Measurements from ENCODE around the gene CXCR1. TPM values are rescaled to one million over a fixed set of nuclear protein-coding genes. Genes with fewer than 3 reads are reported as not detected.
"Not testable (repeated sequence)": the region's sequence is repeated elsewhere in the genome, so short reads cannot be mapped to it uniquely, and the experiment has no call there.

Gene CXCR1
- total RNA-seq, 1 donor from 2014 or later = 0.44 TPM

- H3K9me3 ChIP-seq (replicated peaks) = peaks cover 28% of the 10 kb centered on the region
- intact Hi-C loops (cut with micrococcal nuclease) = no loop called here
- no peak overlapping the region for H3K4me3 ChIP-seq
- no peak overlapping the region for H3K27ac ChIP-seq (replicated peaks)
- DNase-seq = no peak
- no peaks in the 10 kb centered on the region for H3K36me3 ChIP-seq
- peaks cover 9% of the 10 kb centered on the region for H3K4me1 ChIP-seq
- TF ChIP-seq, protein P1, sequence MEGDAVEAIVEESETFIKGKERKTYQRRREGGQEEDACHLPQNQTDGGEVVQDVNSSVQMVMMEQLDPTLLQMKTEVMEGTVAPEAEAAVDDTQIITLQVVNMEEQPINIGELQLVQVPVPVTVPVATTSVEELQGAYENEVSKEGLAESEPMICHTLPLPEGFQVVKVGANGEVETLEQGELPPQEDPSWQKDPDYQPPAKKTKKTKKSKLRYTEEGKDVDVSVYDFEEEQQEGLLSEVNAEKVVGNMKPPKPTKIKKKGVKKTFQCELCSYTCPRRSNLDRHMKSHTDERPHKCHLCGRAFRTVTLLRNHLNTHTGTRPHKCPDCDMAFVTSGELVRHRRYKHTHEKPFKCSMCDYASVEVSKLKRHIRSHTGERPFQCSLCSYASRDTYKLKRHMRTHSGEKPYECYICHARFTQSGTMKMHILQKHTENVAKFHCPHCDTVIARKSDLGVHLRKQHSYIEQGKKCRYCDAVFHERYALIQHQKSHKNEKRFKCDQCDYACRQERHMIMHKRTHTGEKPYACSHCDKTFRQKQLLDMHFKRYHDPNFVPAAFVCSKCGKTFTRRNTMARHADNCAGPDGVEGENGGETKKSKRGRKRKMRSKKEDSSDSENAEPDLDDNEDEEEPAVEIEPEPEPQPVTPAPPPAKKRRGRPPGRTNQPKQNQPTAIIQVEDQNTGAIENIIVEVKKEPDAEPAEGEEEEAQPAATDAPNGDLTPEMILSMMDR (IDR thresholded peaks at IDR 0.05; ENCODE audit: borderline replicate concordance) = no peak
- peaks cover 27% of the 10 kb centered on the region for H3K27me3 ChIP-seq (ENCODE audit: low read depth)
Observed at GRCh38 chr2:218125095-218125494, 41.7 kb downstream of the CXCR1 start.

DNA sequence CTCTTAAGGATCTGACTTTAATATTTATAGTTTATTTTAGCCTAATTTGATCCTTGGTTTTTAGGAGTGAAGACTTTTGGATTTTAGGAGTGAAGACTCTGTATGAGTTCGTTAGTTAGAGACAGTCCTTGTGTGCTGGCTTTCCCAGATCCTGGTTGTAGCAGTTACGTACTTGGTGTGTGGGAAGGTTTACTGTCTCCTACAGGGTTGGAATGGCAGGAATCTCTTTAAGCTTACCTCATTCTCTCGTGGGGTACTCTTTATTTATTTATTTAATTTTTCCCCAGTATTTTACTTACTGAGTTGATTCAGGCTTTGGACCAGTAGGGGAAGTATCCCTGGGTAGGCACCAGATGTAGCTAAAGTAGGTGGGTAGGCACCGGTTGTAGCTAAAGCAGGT lies 42.8 kb downstream of the CXCR1 start:
- no peak for DNase-seq
- H3K4me1 ChIP-seq = peaks cover 9% of the 10 kb centered on the region
- no peak overlapping the region for H3K27ac ChIP-seq (replicated peaks)
- H3K4me3 ChIP-seq = no peak overlapping the region
- peaks cover 30% of the 10 kb centered on the region for H3K9me3 ChIP-seq (replicated peaks)
- no peaks in the 10 kb centered on the region for H3K36me3 ChIP-seq
- H3K27me3 ChIP-seq (ENCODE audit: low read depth) = peaks cover 26% of the 10 kb centered on the region
- intact Hi-C loops (cut with micrococcal nuclease) = no loop called here
- TF ChIP-seq, protein P1 (IDR thresholded peaks at IDR 0.05; ENCODE audit: borderline replicate concordance) = no peak

GRCh38 chr2:218122286-218122685 lies 44.5 kb downstream of the CXCR1 start:
- H3K27ac ChIP-seq (replicated peaks); H3K4me1 ChIP-seq; DNase-seq; H3K36me3 ChIP-seq; intact Hi-C loops (cut with micrococcal nuclease); H3K4me3 ChIP-seq; H3K27me3 ChIP-seq (ENCODE audit: low read depth): not testable (repeated sequence)
- H3K9me3 ChIP-seq (replicated peaks) = peaks cover 30% of the 10 kb centered on the region

DNA sequence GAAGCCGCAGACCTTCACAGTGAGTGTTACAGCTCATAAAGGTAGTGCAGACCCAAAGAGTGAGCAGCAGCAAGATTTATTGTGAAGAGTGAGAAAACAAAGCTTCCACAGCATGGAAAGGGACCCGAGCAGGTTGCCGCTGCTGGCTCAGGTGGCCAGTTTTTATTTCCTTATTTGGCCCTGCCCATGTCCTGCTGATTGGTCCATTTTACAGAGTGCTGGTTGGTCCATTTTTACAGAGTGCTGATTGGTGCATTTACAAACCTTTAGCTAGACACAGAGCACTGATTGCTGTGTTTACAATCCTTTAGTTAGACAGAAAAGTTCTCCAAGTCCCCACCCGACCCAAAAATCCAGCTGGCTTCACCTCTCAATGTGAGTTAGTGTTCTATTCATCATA lies 45.0 kb downstream of the CXCR1 start:
- H3K27ac ChIP-seq (replicated peaks); H3K36me3 ChIP-seq; H3K4me3 ChIP-seq; H3K27me3 ChIP-seq (ENCODE audit: low read depth); H3K4me1 ChIP-seq; DNase-seq; intact Hi-C loops (cut with micrococcal nuclease): not testable (repeated sequence)
- peaks cover 34% of the 10 kb centered on the region for H3K9me3 ChIP-seq (replicated peaks)

Other genes starting within 250 kb of the CXCR1 start
- 828 TPM for gene TNS1, start 164.0 kb downstream of the CXCR1 start, total RNA-seq
- gene RUFY4, start 97.7 kb downstream of the CXCR1 start, total RNA-seq = not detected
- gene CXCR2, start 40.9 kb downstream of the CXCR1 start, total RNA-seq = 0.96 TPM
- gene ARPC2, start 50.2 kb upstream of the CXCR1 start, total RNA-seq = 135 TPM
- gene GPBAR1, start 94.1 kb upstream of the CXCR1 start, total RNA-seq = 1.5 TPM
- 50.5 TPM for gene AAMP, start 103.2 kb upstream of the CXCR1 start, total RNA-seq
- 75.4 TPM for gene PNKD, start 103.6 kb upstream of the CXCR1 start, total RNA-seq
- gene TMBIM1, start 125.5 kb upstream of the CXCR1 start, total RNA-seq = 111 TPM
- gene CATIP, start 189.9 kb upstream of the CXCR1 start, total RNA-seq = not detected
- gene SLC11A1, start 215.3 kb upstream of the CXCR1 start, total RNA-seq = 6.4 TPM
- 81.5 TPM for gene CTDSP1, start 232.9 kb upstream of the CXCR1 start, total RNA-seq

Data from left ventricle myocardium inferior (tissue), 1 donor.